Stomach (tissue), 9 donors: ENCODE data around the gene LRFN2. TPM values are rescaled to one million over a fixed set of nuclear protein-coding genes. Genes with fewer than 3 reads are reported as not detected.

Experiments
- DNase-seq, 2 donors: peaks; one replicate each; pipeline versions ENCODE4 v3.0.0 to v3.0.0-alpha.2; 2013 to 2019
- H3K27ac ChIP-seq, 5 donors: fragments of 200-600 bp in 4 of 5; sonication (generic) in 4 of 5; one replicate each; pipeline ENCODE4 v1.5.1; 2013 to 2019; ENCODE audit warnings: mild to moderate bottlenecking in 1 of 5, moderate library complexity in 1 of 5
- H3K27me3 ChIP-seq, 3 donors: fragments of 200-600 bp; sonication (generic); one replicate each; pipeline ENCODE4 v1.5.1; 2017 to 2019; ENCODE audit warnings: mixed run types in 1 of 3
- H3K36me3 ChIP-seq, 4 donors: fragments of 200-600 bp; sonication (generic); 1 replicate in 3 of 4; 2 replicates in 1 of 4; pipeline ENCODE4 v1.5.1; 2016 to 2019
- H3K4me1 ChIP-seq, 4 donors: fragments of 200-600 bp; sonication (generic); one replicate each; pipeline ENCODE4 v1.5.1; 2016 to 2019
- H3K4me3 ChIP-seq, 4 donors: fragments of 200-600 bp; sonication (generic) in 3 of 4; one replicate each; pipeline ENCODE4 v1.5.1; 2016 to 2019; ENCODE audit warnings: mild to moderate bottlenecking in 1 of 4
- H3K9me3 ChIP-seq, 4 donors: fragments of 200-600 bp; sonication (generic); one replicate each; pipeline ENCODE4 v1.5.1; 2016 to 2019
- CTCF ChIP-seq, 7 experiments: fragments of 450-650 bp in 4 of 7; fragments of 200-600 bp in 3 of 7; sonication (generic) in 3 of 7; IDR thresholded peaks; one replicate each; pipeline ENCODE4 v1.5.1; 2016 to 2019; ENCODE audit warnings: antibody characterized with exemption in 7 of 7, control low read depth in 2 of 7, mild to moderate bottlenecking in 1 of 7
- EP300 ChIP-seq: sonication (generic); formaldehyde crosslinking; IDR thresholded peaks from one replicate; pipeline ENCODE4 v1.6.1; 2017; ENCODE audit warnings: antibody characterized with exemption
- POLR2A ChIP-seq, 4 donors: fragments of 450-650 bp; IDR thresholded peaks; one replicate each; pipeline ENCODE4 v1.6.1; 2016; ENCODE audit warnings: antibody characterized with exemption in 4 of 4, control low read depth in 2 of 4, mild to moderate bottlenecking in 1 of 4, moderate library complexity in 1 of 4
- POLR2AphosphoS5 ChIP-seq, 3 donors: sonication (generic); formaldehyde crosslinking; IDR thresholded peaks; one replicate each; pipeline ENCODE4 v1.6.1; 2016; ENCODE audit warnings: antibody characterized with exemption in 3 of 3
- WGBS, 5 donors: extraction: QIAGEN DNeasy Blood & Tissue Kit in 3 of 5; methylation state at CpG; one replicate each; pipeline versions ENCODE4 v1.1.5 to v1.1.7; 2013 to 2018; 5-methylcytosine and 5-hydroxymethylcytosine counted together
- intact Hi-C: fragments of 100-400 bp; cut with DNase I; formaldehyde crosslinking; loops from one replicate; pipeline ENCODE4 v1.15.1; 2023; ENCODE audit warnings: low total_unique reads
- polyA plus RNA-seq, 3 donors: library from polyadenylated mRNA; stranded (reverse); fragments of 200-250 nt; gene quantifications; one replicate each; pipeline ENCODE4 v1.2.3, GENCODE V29; 2013
- total RNA-seq, 5 donors: library from RNA; depleted of rRNA; stranded (reverse); fragments of >200 nt; gene quantifications; one replicate each; pipeline versions ENCODE4 v1.1.0 to v1.2.3, GENCODE V29; 2014 to 2016
- donor health status: healthy with polysubstance abuse.
- donor health status: Bipolar disorder and iron deficiency.
- donor health status: healthy.

The LRFN2 gene
- total and polyA plus RNA-seq, 8 donors = 0.10 TPM; not detected in 7

GRCh38 chr6:40584741-40585140, 2.4 kb downstream of the LRFN2 start:
- WGBS, 5 donors = 34 to 69% (median 48%) methylated on average over 2 of the region's 2 CpGs
- DNase-seq = no peak
- Histone ChIP-seq H3K27me3 (peaks cover 0 to 59% (median 25%) of the 10 kb centered on the region in 3 donors), H3K4me3 (no peak overlapping the region), H3K36me3 (no peaks in the 10 kb centered on the region), H3K9me3 (no peaks in the 10 kb centered on the region), H3K27ac (no peak overlapping the region), H3K4me1 (peaks cover 18 to 29% (median 25%) of the 10 kb centered on the region in 4 donors)
- no peak for TF ChIP-seq EP300
- no peak for TF ChIP-seq POLR2AphosphoS5 (IDR thresholded peaks at IDR 0.05)
- no peak for TF ChIP-seq CTCF (IDR thresholded peaks at IDR 0.05)
- no peak for TF ChIP-seq POLR2A (IDR thresholded peaks at IDR 0.05)
- intact Hi-C loops = loop anchor here (10.0 kb wide), 1 partner anchor 250 kb away; no protein-coding TSS in a partner anchor

GRCh38 chr6:40583709-40584108, 3.5 kb downstream of the LRFN2 start:
- peaks cover 18 to 29% (median 25%) of the 10 kb centered on the region in 4 donors for H3K4me1 ChIP-seq
- peaks cover 0 to 52% (median 25%) of the 10 kb centered on the region in 3 donors for H3K27me3 ChIP-seq
- 57 to 88% (median 64%) methylated on average over 3 of the region's 3 CpGs for WGBS, 5 donors
- H3K36me3 ChIP-seq = no peaks in the 10 kb centered on the region
- H3K4me3 ChIP-seq = no peak overlapping the region
- TF ChIP-seq CTCF (IDR thresholded peaks at IDR 0.05) = no peak
- no peak for TF ChIP-seq POLR2AphosphoS5 (IDR thresholded peaks at IDR 0.05)
- TF ChIP-seq EP300 = no peak
- no peak for TF ChIP-seq POLR2A (IDR thresholded peaks at IDR 0.05)
- intact Hi-C loops = loop anchor here (10.0 kb wide), 1 partner anchor 249 kb away; no protein-coding TSS in a partner anchor
- DNase-seq = no peak
- no peaks in the 10 kb centered on the region for H3K9me3 ChIP-seq
- no peak overlapping the region for H3K27ac ChIP-seq

- H3K9me3 ChIP-seq = no peaks in the 10 kb centered on the region
- no peaks in the 10 kb centered on the region for H3K36me3 ChIP-seq
- peaks cover 0 to 44% (median 23%) of the 10 kb centered on the region in 3 donors for H3K27me3 ChIP-seq
- DNase-seq = no peak
- TF ChIP-seq POLR2AphosphoS5 (IDR thresholded peaks at IDR 0.05) = no peak
- TF ChIP-seq CTCF (IDR thresholded peaks at IDR 0.05) = no peak
- no peak for TF ChIP-seq EP300
- TF ChIP-seq POLR2A (IDR thresholded peaks at IDR 0.05) = no peak
- 75 to 87% (median 81%) methylated on average over 3 of the region's 3 CpGs for WGBS, 5 donors
- H3K4me1 ChIP-seq = peaks cover 13 to 21% (median 19%) of the 10 kb centered on the region in 4 donors
- intact Hi-C loops = loop anchor here (10.0 kb wide), 1 partner anchor 248 kb away; no protein-coding TSS in a partner anchor
- H3K4me3 ChIP-seq = no peak overlapping the region
- no peak overlapping the region for H3K27ac ChIP-seq
These were observed 4.3 kb downstream of the LRFN2 start for GRCh38 chr6:40582892-40583291.

- TF ChIP-seq CTCF (IDR thresholded peaks at IDR 0.05) = no peak
- no peak for TF ChIP-seq EP300
- no peak for TF ChIP-seq POLR2A (IDR thresholded peaks at IDR 0.05)
- no peak for TF ChIP-seq POLR2AphosphoS5 (IDR thresholded peaks at IDR 0.05)
- DNase-seq = no peak
- H3K36me3 ChIP-seq = no peaks in the 10 kb centered on the region
- H3K27ac ChIP-seq = no peak overlapping the region
- 80 to 93% (median 91%) methylated on average over 3 of the region's 3 CpGs for WGBS, 5 donors
- intact Hi-C loops = no loop called here
- no peak overlapping the region for H3K4me3 ChIP-seq
- peaks cover 0 to 7% (median 0%) of the 10 kb centered on the region in 3 donors for H3K27me3 ChIP-seq
- no peaks in the 10 kb centered on the region for H3K9me3 ChIP-seq
- no peaks in the 10 kb centered on the region for H3K4me1 ChIP-seq
These were observed 8.1 kb downstream of the LRFN2 start for GRCh38 chr6:40579101-40579500.
